IPS-NIHi11 (cell line): ENCODE measurements around the gene SPAG17.

Experiments
- DNase-seq: peaks from one replicate; pipeline ENCODE4 v3.0.0; 2012; ENCODE audit warnings: mixed read lengths, low spot score

The SPAG17 gene

GRCh38 chr1:118185084-118185832 is at the start of gene SPAG17:
SPAG17 (minus strand) TSS chr1:118185228; CDS start chr1:118185157, 71 bp downstream.
- DNase-seq = peak; percentile 83

GRCh38 chr1:118225471-118225870 is 40.4 kb upstream of the SPAG17 start:
- no peak for DNase-seq

GRCh38 chr1:118223426-118223825 is 38.4 kb upstream of the SPAG17 start:
- peak; percentile 57 for DNase-seq

- no peak for DNase-seq
Measured at GRCh38 chr1:118219438-118219837, 34.4 kb upstream of the SPAG17 start.

- DNase-seq = no peak
Measured at GRCh38 chr1:118217141-118217838, 32.3 kb upstream of the SPAG17 start.

- DNase-seq = no peak
Measured at GRCh38 chr1:118214866-118215265, 29.8 kb upstream of the SPAG17 start.

GRCh38 chr1:118210723-118211110 is 25.7 kb upstream of the SPAG17 start:
- no peak for DNase-seq

GRCh38 chr1:118210051-118210722 is 25.2 kb upstream of the SPAG17 start:
- no peak for DNase-seq

- no peak for DNase-seq
Measured at GRCh38 chr1:118209648-118210047, 24.6 kb upstream of the SPAG17 start.

- DNase-seq = no peak
Measured at GRCh38 chr1:118206966-118207365, 21.9 kb upstream of the SPAG17 start.

- DNase-seq = no peak
Measured at GRCh38 chr1:118204648-118205047, 19.6 kb upstream of the SPAG17 start.

GRCh38 chr1:118204105-118204504 is 19.1 kb upstream of the SPAG17 start:
- no peak for DNase-seq

- DNase-seq = no peak
Measured at GRCh38 chr1:118202076-118202608, 17.1 kb upstream of the SPAG17 start.

GRCh38 chr1:118201524-118201923 is 16.5 kb upstream of the SPAG17 start:
- no peak for DNase-seq

GRCh38 chr1:118200836-118201235 is 15.8 kb upstream of the SPAG17 start:
- no peak for DNase-seq

- no peak for DNase-seq
Measured at GRCh38 chr1:118190561-118190960, 5.5 kb upstream of the SPAG17 start.

GRCh38 chr1:118189564-118189963 is 4.5 kb upstream of the SPAG17 start:
- no peak for DNase-seq

- no peak for DNase-seq
Measured at GRCh38 chr1:118188411-118188810, 3.4 kb upstream of the SPAG17 start.

GRCh38 chr1:118186026-118186425 is 998 bp upstream of the SPAG17 start:
- no peak for DNase-seq

GRCh38 chr1:118184739-118185083 is 317 bp downstream of the SPAG17 start:
- DNase-seq = peak; percentile 16

GRCh38 chr1:118183586-118183985 is 1.4 kb downstream of the SPAG17 start:
- no peak for DNase-seq

GRCh38 chr1:118177998-118178397 is 7.0 kb downstream of the SPAG17 start:
- DNase-seq = no peak

- DNase-seq = no peak
Measured at GRCh38 chr1:118169016-118169415, 16.0 kb downstream of the SPAG17 start.
